G401.6 (cell line): ENCODE data around the gene TTC39C.
"Not testable (repeated sequence)": the region's sequence is repeated elsewhere in the genome, so short reads cannot be mapped to it uniquely, and the experiment has no call there.

ENCODE experiments used
- FAIRE-seq: peaks from 2 replicates; lab custom pipeline; 2012; peaks lifted over from hg19 to GRCh38; lab: Jason Lieb, UNC

TTC39C gene

DNA sequence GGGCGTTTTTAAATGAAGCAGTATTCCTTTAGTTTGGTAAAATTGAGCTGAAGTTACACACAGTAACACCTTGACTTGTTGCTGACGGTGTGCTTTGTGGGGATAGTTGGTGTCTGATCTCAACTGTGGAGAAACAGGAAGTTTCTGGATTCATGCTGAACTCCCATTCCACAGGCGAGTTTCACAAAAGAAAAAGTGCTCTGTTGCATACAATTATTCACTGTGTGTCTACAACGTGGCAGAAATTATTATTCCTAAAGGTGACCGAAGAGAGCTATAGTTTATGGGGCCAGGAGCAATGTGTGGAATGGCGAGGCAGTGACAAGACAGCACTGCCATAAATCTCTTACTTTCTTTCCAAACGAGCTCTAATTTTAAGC is 123.8 kb downstream of the TTC39C start:
- FAIRE-seq: no peak

DNA sequence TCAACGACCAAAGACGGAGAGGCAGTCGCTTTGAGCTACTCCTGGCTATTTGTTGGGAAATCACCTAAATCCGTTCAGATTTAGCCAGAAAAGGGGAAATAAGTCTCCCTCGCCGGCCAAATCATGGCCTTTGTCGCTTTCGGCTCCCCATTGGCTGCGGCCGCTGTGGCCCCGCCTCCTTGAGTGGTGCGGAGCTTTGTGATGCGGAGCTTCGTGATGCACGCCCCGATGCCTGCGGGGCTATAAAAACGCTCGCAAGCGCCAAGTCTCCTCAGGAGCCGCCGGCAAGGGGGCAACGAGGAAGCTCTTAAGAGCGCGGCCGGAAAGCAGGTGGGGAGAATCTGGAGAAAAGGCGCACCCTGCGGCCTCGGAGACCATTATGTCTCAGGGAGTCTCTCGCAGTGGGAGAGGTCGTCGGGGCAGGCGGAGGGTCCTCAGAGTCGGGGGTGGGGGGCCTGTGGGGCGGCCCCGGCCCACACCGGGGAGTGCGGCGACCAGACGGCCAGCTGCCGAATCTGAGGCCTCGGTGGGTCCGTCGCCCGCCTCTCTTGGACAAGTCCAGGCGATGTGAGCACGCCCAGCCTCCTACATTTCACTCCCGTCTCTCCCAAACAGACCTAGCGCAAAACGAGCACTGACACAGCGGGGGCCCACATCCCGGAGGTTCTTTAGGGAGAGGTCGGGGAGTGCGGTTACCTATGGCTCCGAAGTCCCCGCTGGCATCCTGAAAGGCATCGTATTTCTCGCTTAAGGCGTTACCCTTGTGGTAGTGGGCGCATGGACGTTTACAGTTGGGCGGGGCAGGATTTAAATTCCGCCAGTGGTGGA is 124.4 kb downstream of the TTC39C start, which contains the start of gene CABYR:
TSS of gene CABYR (plus strand) at position 274 of the 828 bp plus-strand sequence. CDS start 4,053 bp downstream, outside the sequence.
- peak; percentile 62 for FAIRE-seq

DNA sequence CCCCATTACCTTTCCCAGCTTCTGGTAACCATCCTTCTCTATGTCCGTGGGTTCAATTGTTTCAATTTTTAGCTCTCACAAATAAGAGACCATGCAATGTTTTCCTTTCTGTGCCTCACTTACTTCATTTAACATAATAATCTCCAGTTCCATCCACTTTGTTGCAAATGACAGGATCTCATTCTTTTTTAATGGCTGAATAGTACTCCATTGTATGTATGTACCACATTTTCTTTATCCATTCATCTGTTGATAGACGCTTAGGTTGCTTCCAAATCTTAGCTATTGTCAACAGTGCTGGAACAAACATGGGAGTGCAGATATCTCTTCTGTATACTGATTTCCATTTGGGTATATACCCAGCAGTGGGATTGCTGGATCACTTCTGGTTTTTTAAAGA is 126.1 kb downstream of the TTC39C start:
- no peak for FAIRE-seq

DNA sequence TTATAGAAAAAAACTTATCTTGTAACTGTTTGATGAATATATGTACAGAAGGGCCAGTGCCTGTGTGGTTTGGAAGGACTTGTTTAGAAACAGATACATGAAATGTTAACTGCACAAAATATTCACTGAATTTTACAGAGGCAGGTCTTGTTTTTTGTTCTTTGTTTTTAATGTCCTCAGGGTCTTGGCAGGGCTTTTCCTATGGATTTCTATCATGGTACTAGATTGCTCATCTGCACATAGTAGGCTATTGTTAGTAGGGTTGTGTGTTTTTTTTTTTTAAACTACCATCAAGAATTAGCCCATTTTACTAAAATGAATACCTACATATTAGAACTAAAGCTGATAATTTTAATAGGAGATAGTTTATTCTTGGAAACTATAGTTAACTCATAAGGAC is 127.8 kb downstream of the TTC39C start:
- FAIRE-seq: no peak

GRCh38 chr18:24149591-24149990 is 135.0 kb downstream of the TTC39C start:
- FAIRE-seq: not testable (repeated sequence)

GRCh38 chr18:24153397-24153796 is 138.8 kb downstream of the TTC39C start:
- FAIRE-seq: no peak

- FAIRE-seq: no peak
Observed at GRCh38 chr18:24157855-24158254, 143.3 kb downstream of the TTC39C start.

- FAIRE-seq: no peak
Observed at GRCh38 chr18:24160086-24160485, 145.5 kb downstream of the TTC39C start.

- no peak for FAIRE-seq
Observed at GRCh38 chr18:24161304-24161703, 146.8 kb downstream of the TTC39C start.

GRCh38 chr18:24168496-24168895 is 153.9 kb downstream of the TTC39C start:
- no peak for FAIRE-seq

GRCh38 chr18:24170360-24170759 is 155.8 kb downstream of the TTC39C start:
- FAIRE-seq: no peak

DNA sequence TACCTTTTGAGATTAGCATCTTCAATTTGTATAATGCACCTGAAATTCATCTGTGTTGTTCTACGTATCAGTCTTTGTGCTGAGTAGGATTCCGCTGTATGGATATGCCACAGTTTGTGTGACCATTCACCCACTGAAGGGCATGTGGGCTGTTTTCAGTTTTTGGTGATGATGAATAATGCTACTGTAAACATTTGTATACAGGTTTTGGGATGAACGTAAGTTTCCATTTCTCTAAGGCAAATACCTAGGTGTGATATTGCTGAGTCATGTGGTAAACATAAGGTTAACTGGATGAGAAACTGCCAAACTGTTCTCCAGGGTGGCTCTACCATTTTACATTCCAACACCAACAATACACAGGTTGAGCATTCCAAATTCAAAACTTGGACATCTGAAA is 159.4 kb downstream of the TTC39C start:
- FAIRE-seq: no peak

DNA sequence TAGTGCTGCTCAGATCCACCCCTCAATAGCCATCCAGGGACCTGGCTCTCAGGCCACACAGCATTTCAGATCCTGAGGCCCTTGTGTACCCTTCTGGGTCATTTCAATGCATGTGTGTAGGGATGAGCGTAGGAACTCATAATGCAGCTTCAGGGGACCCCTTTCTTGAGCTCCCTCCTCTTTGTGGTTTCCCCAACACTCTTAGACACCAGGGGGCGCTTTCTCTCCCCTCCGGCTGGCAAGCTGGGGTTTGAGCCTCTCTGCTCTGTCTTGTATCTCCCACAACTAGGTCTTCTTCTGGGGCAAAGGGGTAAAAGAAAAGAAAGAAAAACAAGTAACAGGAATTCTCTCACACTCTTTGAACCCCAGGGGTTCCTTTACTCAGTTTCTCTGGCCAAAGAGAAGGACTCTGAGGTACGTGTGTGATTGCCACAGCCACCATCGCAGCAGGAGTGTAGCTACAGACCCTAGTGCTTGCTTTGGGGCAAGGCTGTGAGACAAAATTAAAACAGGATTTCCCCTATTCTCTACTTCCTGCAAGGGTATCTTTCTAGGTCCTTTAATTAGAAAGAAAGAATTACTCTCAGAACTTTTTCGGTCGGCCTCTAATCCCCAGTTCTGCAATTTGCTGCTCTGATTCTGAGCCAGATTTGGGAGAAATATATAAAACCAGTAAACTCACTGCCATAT is 162.3 kb downstream of the TTC39C start:
- no peak for FAIRE-seq

DNA sequence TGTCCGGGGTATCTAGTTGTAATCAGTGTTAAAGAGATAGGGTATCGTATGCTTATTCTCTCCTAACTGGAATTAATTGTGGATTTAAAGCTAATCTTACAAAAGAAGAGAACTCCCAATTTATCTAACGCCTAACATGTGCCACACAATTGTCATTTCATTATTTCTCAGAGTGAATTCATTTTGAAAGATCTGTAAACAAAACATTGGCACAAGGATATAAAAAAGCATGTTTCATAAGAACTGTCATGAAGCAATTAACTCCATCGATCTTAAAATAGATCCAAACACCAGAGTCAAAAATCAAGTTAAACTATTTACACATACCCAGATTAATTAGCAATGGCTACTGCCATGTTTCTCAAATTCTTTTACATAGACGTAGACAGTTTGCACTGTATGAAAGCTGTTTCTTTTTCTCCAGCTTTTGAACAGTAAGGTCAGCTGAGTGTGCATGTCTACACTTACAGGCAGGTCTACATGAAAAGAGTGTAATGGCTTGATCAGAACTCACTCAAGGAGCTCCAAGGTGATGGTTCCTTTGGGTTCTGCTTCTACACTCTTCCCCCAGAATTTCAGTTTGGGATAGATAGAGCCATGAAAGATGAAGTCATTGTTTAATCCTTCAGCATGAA is 163.1 kb downstream of the TTC39C start:
- no peak for FAIRE-seq

- FAIRE-seq: no peak
Observed at GRCh38 chr18:24180048-24180447, 165.5 kb downstream of the TTC39C start.

DNA sequence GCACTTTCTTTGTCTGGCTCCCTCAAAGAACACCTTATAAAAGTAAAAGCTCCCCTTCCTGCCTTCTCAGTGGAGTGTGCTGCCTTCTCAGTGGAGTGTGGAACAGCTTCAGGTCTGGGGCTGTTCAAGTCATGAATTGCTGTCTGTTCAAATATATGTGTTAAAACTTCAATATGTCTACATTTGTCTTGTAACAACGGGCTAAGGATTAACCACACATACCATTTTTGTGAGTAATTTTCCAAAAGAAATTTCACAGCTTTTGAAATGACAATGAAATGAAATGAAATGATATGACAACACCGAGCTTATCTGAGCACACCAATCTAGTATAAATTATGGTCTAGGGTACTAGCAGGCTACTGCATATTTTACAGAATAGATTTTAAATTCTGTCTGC is 167.3 kb downstream of the TTC39C start:
- FAIRE-seq: no peak
